ENCODE data around the gene TMEM175. TPM values are rescaled to one million over a fixed set of nuclear protein-coding genes. Genes with fewer than 3 reads are reported as not detected.

TMEM175 gene
- total RNA-seq, 1 experiment from 2014 or later = 15.1 TPM

GRCh38 chr4:1001561-1002130 is 69.4 kb downstream of the TMEM175 start:
- Histone ChIP-seq H3K27me3 (ENCODE audit: low read length) (no peaks in the 10 kb centered on the region), H3K4me1 (ENCODE audit: low read length) (peaks cover 25% of the 10 kb centered on the region), H3K4me2 (ENCODE audit: low read depth, low read length, poor library complexity, severe bottlenecking) (no peak overlapping the region), H2AFZ (ENCODE audit: low read length) (no peak overlapping the region), H3K9ac (ENCODE audit: low read length) (no peak overlapping the region), H3K79me2 (ENCODE audit: low read length) (no peaks in the 10 kb centered on the region), H4K20me1 (ENCODE audit: insufficient read depth, low read depth, low read length) (0 out of 2 replicates have a peak, but pooled peaks cover 5% of the 10 kb centered on the region), H3K4me3 (ENCODE audit: low read length) (no peak overlapping the region), H3K9me3 (ENCODE audit: low read length) (no peaks in the 10 kb centered on the region), H3K36me3 (ENCODE audit: insufficient read depth, low read length) (no peaks in the 10 kb centered on the region), H3K27ac (ENCODE audit: low read length) (no peak overlapping the region), H3K9me2 (replicated peaks; ENCODE audit: insufficient read depth, low read length) (no peaks in the 10 kb centered on the region)
- DNase-seq = no peak

- Histone ChIP-seq H3K4me2 (ENCODE audit: low read depth, low read length, poor library complexity, severe bottlenecking) (no peak overlapping the region), H3K79me2 (ENCODE audit: low read length) (no peaks in the 10 kb centered on the region), H3K9me2 (replicated peaks; ENCODE audit: insufficient read depth, low read length) (no peaks in the 10 kb centered on the region), H3K9me3 (ENCODE audit: low read length) (no peaks in the 10 kb centered on the region), H4K20me1 (ENCODE audit: insufficient read depth, low read depth, low read length) (0 out of 2 replicates have a peak, but pooled peaks cover 5% of the 10 kb centered on the region), H2AFZ (ENCODE audit: low read length) (no peak overlapping the region), H3K4me1 (ENCODE audit: low read length) (peaks cover 25% of the 10 kb centered on the region), H3K36me3 (ENCODE audit: insufficient read depth, low read length) (no peaks in the 10 kb centered on the region), H3K9ac (ENCODE audit: low read length) (no peak overlapping the region), H3K4me3 (ENCODE audit: low read length) (no peak overlapping the region), H3K27ac (ENCODE audit: low read length) (no peak overlapping the region), H3K27me3 (ENCODE audit: low read length) (no peaks in the 10 kb centered on the region)
- DNase-seq = no peak
Observed at GRCh38 chr4:1002131-1002630, 69.9 kb downstream of the TMEM175 start.

- no peaks in the 10 kb centered on the region for H3K27me3 ChIP-seq (ENCODE audit: low read length)
- no peaks in the 10 kb centered on the region for H3K9me2 ChIP-seq (replicated peaks; ENCODE audit: insufficient read depth, low read length)
- H3K9ac ChIP-seq (ENCODE audit: low read length) = no peak overlapping the region
- no peaks in the 10 kb centered on the region for H3K79me2 ChIP-seq (ENCODE audit: low read length)
- no peak overlapping the region for H3K4me3 ChIP-seq (ENCODE audit: low read length)
- no peak overlapping the region for H3K4me2 ChIP-seq (ENCODE audit: low read depth, low read length, poor library complexity, severe bottlenecking)
- H3K9me3 ChIP-seq (ENCODE audit: low read length) = no peaks in the 10 kb centered on the region
- H3K36me3 ChIP-seq (ENCODE audit: insufficient read depth, low read length) = no peaks in the 10 kb centered on the region
- H3K4me1 ChIP-seq (ENCODE audit: low read length) = peaks cover 25% of the 10 kb centered on the region
- no peak overlapping the region for H3K27ac ChIP-seq (ENCODE audit: low read length)
- H2AFZ ChIP-seq (ENCODE audit: low read length) = no peak overlapping the region
- H4K20me1 ChIP-seq (ENCODE audit: insufficient read depth, low read depth, low read length) = 0 out of 2 replicates have a peak, but pooled peaks cover 5% of the 10 kb centered on the region
- no peak for DNase-seq
Observed at GRCh38 chr4:1002631-1003251, 70.5 kb downstream of the TMEM175 start.

GRCh38 chr4:1003271-1004070 is 71.2 kb downstream of the TMEM175 start:
- Histone ChIP-seq H3K36me3 (ENCODE audit: insufficient read depth, low read length) (no peaks in the 10 kb centered on the region), H3K9ac (ENCODE audit: low read length) (no peak overlapping the region), H3K4me3 (ENCODE audit: low read length) (no peak overlapping the region), H3K4me2 (ENCODE audit: low read depth, low read length, poor library complexity, severe bottlenecking) (no peak overlapping the region), H3K9me2 (replicated peaks; ENCODE audit: insufficient read depth, low read length) (no peaks in the 10 kb centered on the region), H3K79me2 (ENCODE audit: low read length) (no peaks in the 10 kb centered on the region), H3K27ac (ENCODE audit: low read length) (no peak overlapping the region), H3K4me1 (ENCODE audit: low read length) (peaks cover 21% of the 10 kb centered on the region), H3K9me3 (ENCODE audit: low read length) (no peaks in the 10 kb centered on the region), H4K20me1 (ENCODE audit: insufficient read depth, low read depth, low read length) (no peaks in the 10 kb centered on the region), H3K27me3 (ENCODE audit: low read length) (no peaks in the 10 kb centered on the region), H2AFZ (ENCODE audit: low read length) (no peak overlapping the region)
- no peak for DNase-seq

GRCh38 chr4:1004071-1004418 is 71.8 kb downstream of the TMEM175 start:
- Histone ChIP-seq H3K9me2 (replicated peaks; ENCODE audit: insufficient read depth, low read length) (no peaks in the 10 kb centered on the region), H3K4me1 (ENCODE audit: low read length) (peaks cover 23% of the 10 kb centered on the region), H3K9ac (ENCODE audit: low read length) (no peak overlapping the region), H3K27me3 (ENCODE audit: low read length) (no peaks in the 10 kb centered on the region), H3K9me3 (ENCODE audit: low read length) (no peaks in the 10 kb centered on the region), H3K79me2 (ENCODE audit: low read length) (no peaks in the 10 kb centered on the region), H3K4me3 (ENCODE audit: low read length) (no peak overlapping the region), H4K20me1 (ENCODE audit: insufficient read depth, low read depth, low read length) (no peaks in the 10 kb centered on the region), H3K4me2 (ENCODE audit: low read depth, low read length, poor library complexity, severe bottlenecking) (no peak overlapping the region), H2AFZ (ENCODE audit: low read length) (no peak overlapping the region), H3K27ac (ENCODE audit: low read length) (no peak overlapping the region), H3K36me3 (ENCODE audit: insufficient read depth, low read length) (no peaks in the 10 kb centered on the region)
- DNase-seq = no peak

- DNase-seq = no peak
- Histone ChIP-seq H3K27ac (ENCODE audit: low read length) (no peak overlapping the region), H3K9me3 (ENCODE audit: low read length) (no peaks in the 10 kb centered on the region), H3K27me3 (ENCODE audit: low read length) (no peaks in the 10 kb centered on the region), H3K36me3 (ENCODE audit: insufficient read depth, low read length) (no peaks in the 10 kb centered on the region), H3K4me2 (ENCODE audit: low read depth, low read length, poor library complexity, severe bottlenecking) (no peak overlapping the region), H4K20me1 (ENCODE audit: insufficient read depth, low read depth, low read length) (no peaks in the 10 kb centered on the region), H3K9me2 (replicated peaks; ENCODE audit: insufficient read depth, low read length) (no peaks in the 10 kb centered on the region), H2AFZ (ENCODE audit: low read length) (no peak overlapping the region), H3K79me2 (ENCODE audit: low read length) (no peaks in the 10 kb centered on the region), H3K9ac (ENCODE audit: low read length) (no peak overlapping the region), H3K4me3 (ENCODE audit: low read length) (no peak overlapping the region), H3K4me1 (ENCODE audit: low read length) (peaks cover 20% of the 10 kb centered on the region)
Observed at GRCh38 chr4:1004557-1005485, 72.6 kb downstream of the TMEM175 start.

- Histone ChIP-seq H3K27ac (ENCODE audit: low read length) (no peak overlapping the region), H3K4me3 (ENCODE audit: low read length) (no peak overlapping the region), H3K9me3 (ENCODE audit: low read length) (no peaks in the 10 kb centered on the region), H3K36me3 (ENCODE audit: insufficient read depth, low read length) (no peaks in the 10 kb centered on the region), H3K4me2 (ENCODE audit: low read depth, low read length, poor library complexity, severe bottlenecking) (no peak overlapping the region), H3K9ac (ENCODE audit: low read length) (no peak overlapping the region), H3K79me2 (ENCODE audit: low read length) (no peaks in the 10 kb centered on the region), H4K20me1 (ENCODE audit: insufficient read depth, low read depth, low read length) (no peaks in the 10 kb centered on the region), H2AFZ (ENCODE audit: low read length) (no peak overlapping the region), H3K4me1 (ENCODE audit: low read length) (peaks cover 8% of the 10 kb centered on the region), H3K9me2 (replicated peaks; ENCODE audit: insufficient read depth, low read length) (no peaks in the 10 kb centered on the region), H3K27me3 (ENCODE audit: low read length) (no peaks in the 10 kb centered on the region)
- no peak for DNase-seq
Observed at GRCh38 chr4:1006856-1007255, 74.6 kb downstream of the TMEM175 start.
